Measurements from ENCODE around the gene EPN1. TPM values are rescaled to one million over a fixed set of nuclear protein-coding genes. Genes with fewer than 3 reads are reported as not detected.

EPN1 gene
- total RNA-seq, 2 experiments from 2014 or later: 39.0 to 40.5 TPM

DNA sequence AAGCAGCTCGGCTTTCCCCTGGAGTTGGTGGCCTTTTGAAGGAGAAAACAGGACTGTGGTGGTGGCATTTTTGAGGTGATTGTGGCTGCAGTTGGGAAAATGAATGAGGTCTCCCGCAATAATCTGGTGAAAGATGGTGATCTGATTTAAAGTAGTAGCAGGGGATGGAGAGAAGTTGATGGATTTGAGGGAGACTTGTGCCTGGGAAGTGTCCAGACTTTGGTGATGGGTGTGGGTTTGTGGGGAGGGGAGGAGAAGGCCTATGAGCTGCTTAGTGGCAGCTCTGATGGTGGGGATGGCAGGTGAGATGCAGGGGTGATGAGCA lies 4.0 kb upstream of the EPN1 start:
- peaks cover 23% of the 10 kb centered on the region for H3K4me1 Mint-ChIP-seq (ENCODE audit: low read depth)
- H3K9me3 Mint-ChIP-seq: no peaks in the 10 kb centered on the region
- H3K27me3 Mint-ChIP-seq: no peaks in the 10 kb centered on the region
- Histone ChIP-seq H3K27me3 (ENCODE audit: control insufficient read depth in 1 of 2, insufficient read depth in 2 of 2, low read length in 2 of 2) (no peaks in the 10 kb centered on the region), H3K4me1 (ENCODE audit: insufficient read depth, low read length) (peaks cover 38% of the 10 kb centered on the region), H3K27ac (ENCODE audit: low read depth in 1 of 2, low read length in 2 of 2) (no peak overlapping the region), H3K36me3 (ENCODE audit: insufficient read depth, low read length) (peaks cover 64% of the 10 kb centered on the region), H3K4me3 (ENCODE audit: low read length) (no peak overlapping the region), H3K9me3 (ENCODE audit: control insufficient read depth in 1 of 2, insufficient read depth in 1 of 2, low read length in 2 of 2) (no peaks in the 10 kb centered on the region)
- H3K4me3 Mint-ChIP-seq: peak overlapping the region; percentile 31
- ChIA-PET POLR2A (interaction anchor here (1.0 to 2.0 kb wide), 4 partner anchors 14 to 72 kb away, joined by 3 to 9 read pairs (median 6); partner anchors contain the start of genes FIZ1 and U2AF2), CTCF (interaction anchor here (0.6 to 1.5 kb wide), 3 partner anchors 14 to 167 kb away, joined by 3 to 10 read pairs (median 5); no protein-coding TSS in a partner anchor)
- ATAC-seq (ENCODE audit: poor library complexity): no peak
- H3K27ac Mint-ChIP-seq: peak overlapping the region; percentile 76
- intact Hi-C loops (cut with DNase I, micrococcal nuclease): loop anchor here in 1 of 2 experiments (2.0 to 10.0 kb wide), 2 partner anchors 14 to 644 kb away; partner anchors contain the start of gene ZSCAN5A
- TF ChIP-seq, protein P1, sequence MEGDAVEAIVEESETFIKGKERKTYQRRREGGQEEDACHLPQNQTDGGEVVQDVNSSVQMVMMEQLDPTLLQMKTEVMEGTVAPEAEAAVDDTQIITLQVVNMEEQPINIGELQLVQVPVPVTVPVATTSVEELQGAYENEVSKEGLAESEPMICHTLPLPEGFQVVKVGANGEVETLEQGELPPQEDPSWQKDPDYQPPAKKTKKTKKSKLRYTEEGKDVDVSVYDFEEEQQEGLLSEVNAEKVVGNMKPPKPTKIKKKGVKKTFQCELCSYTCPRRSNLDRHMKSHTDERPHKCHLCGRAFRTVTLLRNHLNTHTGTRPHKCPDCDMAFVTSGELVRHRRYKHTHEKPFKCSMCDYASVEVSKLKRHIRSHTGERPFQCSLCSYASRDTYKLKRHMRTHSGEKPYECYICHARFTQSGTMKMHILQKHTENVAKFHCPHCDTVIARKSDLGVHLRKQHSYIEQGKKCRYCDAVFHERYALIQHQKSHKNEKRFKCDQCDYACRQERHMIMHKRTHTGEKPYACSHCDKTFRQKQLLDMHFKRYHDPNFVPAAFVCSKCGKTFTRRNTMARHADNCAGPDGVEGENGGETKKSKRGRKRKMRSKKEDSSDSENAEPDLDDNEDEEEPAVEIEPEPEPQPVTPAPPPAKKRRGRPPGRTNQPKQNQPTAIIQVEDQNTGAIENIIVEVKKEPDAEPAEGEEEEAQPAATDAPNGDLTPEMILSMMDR (IDR thresholded peaks at IDR 0.05): no peak
- peaks cover 79% of the 10 kb centered on the region for H3K36me3 Mint-ChIP-seq (ENCODE audit: low read depth)
- DNase-seq: no peak

DNA sequence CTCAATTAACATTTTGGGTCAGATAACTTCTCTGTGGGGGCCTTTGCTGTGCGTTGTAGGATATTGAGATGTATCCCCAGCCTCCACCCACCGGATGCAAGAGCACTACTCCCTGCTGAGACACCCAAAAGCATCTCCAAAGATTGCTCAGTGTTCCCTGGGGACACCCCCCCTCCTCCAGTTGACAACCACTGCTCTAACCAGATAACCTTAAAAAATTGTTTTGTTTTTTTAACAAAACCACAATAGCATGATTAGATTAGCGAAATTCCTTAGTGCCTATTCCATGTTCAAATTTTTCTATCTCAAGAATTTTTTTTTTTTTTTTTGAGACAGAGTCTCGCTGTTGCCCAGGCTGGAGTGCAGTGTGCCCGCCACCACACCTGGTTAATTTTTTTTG lies 2.6 kb upstream of the EPN1 start:
- Mint-ChIP-seq H3K4me1 (ENCODE audit: low read depth) (peaks cover 37% of the 10 kb centered on the region), H3K9me3 (no peaks in the 10 kb centered on the region), H3K27me3 (no peaks in the 10 kb centered on the region), H3K36me3 (ENCODE audit: low read depth) (peaks cover 75% of the 10 kb centered on the region), H3K4me3 (peak overlapping the region; percentile 51), H3K27ac (peak overlapping the region; percentile 71)
- no peak overlapping the region for H3K4me3 ChIP-seq (ENCODE audit: low read length)
- no peak overlapping the region for H3K27ac ChIP-seq (ENCODE audit: low read depth in 1 of 2, low read length in 2 of 2)
- ChIA-PET CTCF (interaction anchor here (1.0 to 1.5 kb wide), 2 partner anchors 14 to 40 kb away, joined by 3 to 10 read pairs; no protein-coding TSS in a partner anchor), POLR2A (interaction anchor here (1.8 kb wide), 1 partner anchor 15 kb away, joined by 9 read pairs; no protein-coding TSS in a partner anchor)
- intact Hi-C loops (cut with DNase I, micrococcal nuclease): loop anchor here in 1 of 2 experiments (10.0 kb wide), 1 partner anchor 642 kb away; the partner anchor contains the start of gene ZSCAN5A
- H3K27me3 ChIP-seq (ENCODE audit: control insufficient read depth in 1 of 2, insufficient read depth in 2 of 2, low read length in 2 of 2): no peaks in the 10 kb centered on the region
- H3K36me3 ChIP-seq (ENCODE audit: insufficient read depth, low read length): peaks cover 52% of the 10 kb centered on the region
- ATAC-seq (ENCODE audit: poor library complexity): no peak
- no peaks in the 10 kb centered on the region for H3K9me3 ChIP-seq (ENCODE audit: control insufficient read depth in 1 of 2, insufficient read depth in 1 of 2, low read length in 2 of 2)
- no peak for DNase-seq
- TF ChIP-seq, protein P1 (IDR thresholded peaks at IDR 0.05): no peak
- H3K4me1 ChIP-seq (ENCODE audit: insufficient read depth, low read length): peaks cover 49% of the 10 kb centered on the region

DNA sequence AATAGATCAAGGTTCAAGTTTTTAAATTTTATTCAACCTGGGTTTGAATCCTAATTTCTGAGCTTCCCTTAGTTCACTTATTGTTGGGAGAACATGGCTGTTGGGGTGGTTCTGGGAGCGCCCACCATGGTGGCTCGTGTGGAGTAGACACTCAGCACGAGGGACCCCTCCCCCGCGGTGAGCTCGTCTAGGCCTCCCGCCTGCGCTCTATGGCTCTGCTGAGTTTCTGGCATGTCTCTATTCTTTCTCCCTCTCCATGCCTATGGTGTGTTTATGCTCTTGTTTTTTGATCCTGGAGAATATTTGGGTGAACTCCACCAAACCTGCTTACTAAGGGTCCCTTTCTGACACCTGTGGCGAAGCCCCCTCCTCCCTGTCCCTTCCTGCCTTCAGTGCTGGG lies 1.6 kb upstream of the EPN1 start:
- peaks cover 75% of the 10 kb centered on the region for H3K36me3 Mint-ChIP-seq (ENCODE audit: low read depth)

More for the DNA sequence above, 1.6 kb upstream of the EPN1 start:
- H3K27ac Mint-ChIP-seq: peak overlapping the region; percentile 79
- H3K4me3 Mint-ChIP-seq: peak overlapping the region; percentile 49
- CTCF ChIA-PET: interaction anchor here (1.1 kb wide), 1 partner anchor 30 kb away, joined by 3 read pairs; no protein-coding TSS in a partner anchor
- TF ChIP-seq, protein P1 (IDR thresholded peaks at IDR 0.05): no peak
- DNase-seq (no peak), ATAC-seq (ENCODE audit: poor library complexity) (no peak)
- Histone ChIP-seq H3K4me3 (ENCODE audit: low read length) (no peak overlapping the region), H3K9me3 (ENCODE audit: control insufficient read depth in 1 of 2, insufficient read depth in 1 of 2, low read length in 2 of 2) (no peaks in the 10 kb centered on the region), H3K4me1 (ENCODE audit: insufficient read depth, low read length) (peaks cover 56% of the 10 kb centered on the region), H3K27ac (ENCODE audit: low read depth in 1 of 2, low read length in 2 of 2) (no peak overlapping the region), H3K36me3 (ENCODE audit: insufficient read depth, low read length) (peaks cover 52% of the 10 kb centered on the region), H3K27me3 (ENCODE audit: control insufficient read depth in 1 of 2, insufficient read depth in 2 of 2, low read length in 2 of 2) (no peaks in the 10 kb centered on the region)
- peaks cover 43% of the 10 kb centered on the region for H3K4me1 Mint-ChIP-seq (ENCODE audit: low read depth)
- no peaks in the 10 kb centered on the region for H3K27me3 Mint-ChIP-seq
- POLR2A ChIA-PET: interaction anchor here (1.0 kb wide), 1 partner anchor 19 kb away, joined by 4 read pairs; the partner anchor contains the start of gene U2AF2
- no peaks in the 10 kb centered on the region for H3K9me3 Mint-ChIP-seq
- intact Hi-C loops (cut with DNase I, micrococcal nuclease): loop anchor here in 1 of 2 experiments (10.0 kb wide), 1 partner anchor 641 kb away; the partner anchor contains the start of gene ZSCAN5A

All from CD4-positive, alpha-beta T cell (primary cell).